ENCODE measurements around the gene CMTM6.
"Not testable (repeated sequence)": the region's sequence is repeated elsewhere in the genome, so short reads cannot be mapped to it uniquely, and the experiment has no call there.

Gene CMTM6

GRCh38 chr3:32481791-32482631 is 20.6 kb downstream of the CMTM6 start:
- Histone ChIP-seq H3K4me3 (no peak overlapping the region), H3K27ac (no peak overlapping the region)
- no peak for TF ChIP-seq CTCF (IDR thresholded peaks at IDR 0.05)
- DNase-seq (ENCODE audit: low spot score) = no peak

GRCh38 chr3:32480604-32481003 is 22.0 kb downstream of the CMTM6 start:
- H3K27ac ChIP-seq = peak overlapping the region in 1 of 2 donors; percentile 7
- no peak for TF ChIP-seq CTCF (IDR thresholded peaks at IDR 0.05)
- no peak for DNase-seq (ENCODE audit: low spot score)
- no peak overlapping the region for H3K4me3 ChIP-seq

- Histone ChIP-seq H3K27ac (no peak overlapping the region), H3K4me3 (no peak overlapping the region)
- no peak for DNase-seq (ENCODE audit: low spot score)
- no peak for TF ChIP-seq CTCF (IDR thresholded peaks at IDR 0.05)
Observed at GRCh38 chr3:32474201-32474600, 28.5 kb downstream of the CMTM6 start.

GRCh38 chr3:32472151-32472550 is 30.5 kb downstream of the CMTM6 start:
- H3K27ac ChIP-seq; DNase-seq (ENCODE audit: low spot score); H3K4me3 ChIP-seq: not testable (repeated sequence)

GRCh38 chr3:32471246-32471645 is 31.4 kb downstream of the CMTM6 start:
- no peak overlapping the region for H3K4me3 ChIP-seq
- no peak for DNase-seq (ENCODE audit: low spot score)
- TF ChIP-seq CTCF (IDR thresholded peaks at IDR 0.05) = no peak
- H3K27ac ChIP-seq = no peak overlapping the region

- H3K27ac ChIP-seq = no peak overlapping the region
- H3K4me3 ChIP-seq = no peak overlapping the region
- DNase-seq (ENCODE audit: low spot score) = no peak
- no peak for TF ChIP-seq CTCF (IDR thresholded peaks at IDR 0.05)
Observed at GRCh38 chr3:32470362-32470761, 32.3 kb downstream of the CMTM6 start.

- TF ChIP-seq CTCF (IDR thresholded peaks at IDR 0.05) = no peak
- Histone ChIP-seq H3K27ac (no peak overlapping the region), H3K4me3 (no peak overlapping the region)
- DNase-seq (ENCODE audit: low spot score) = no peak
Observed at GRCh38 chr3:32469151-32469874, 33.3 kb downstream of the CMTM6 start.
